GM18508 (cell line): ENCODE measurements around the gene CACNA1A.
"Not testable (repeated sequence)": the region's sequence is repeated elsewhere in the genome, so short reads cannot be mapped to it uniquely, and the experiment has no call there.

Experiments used
- ATAC-seq: cut with Tn5 transposase; IDR thresholded peaks from one replicate; pipeline ENCODE4 v1.9.1; 2021; ENCODE audit warnings: moderate number of reproducible peaks; ENCODE audit not compliant: insufficient read depth, unreplicated experiment

CACNA1A gene

DNA sequence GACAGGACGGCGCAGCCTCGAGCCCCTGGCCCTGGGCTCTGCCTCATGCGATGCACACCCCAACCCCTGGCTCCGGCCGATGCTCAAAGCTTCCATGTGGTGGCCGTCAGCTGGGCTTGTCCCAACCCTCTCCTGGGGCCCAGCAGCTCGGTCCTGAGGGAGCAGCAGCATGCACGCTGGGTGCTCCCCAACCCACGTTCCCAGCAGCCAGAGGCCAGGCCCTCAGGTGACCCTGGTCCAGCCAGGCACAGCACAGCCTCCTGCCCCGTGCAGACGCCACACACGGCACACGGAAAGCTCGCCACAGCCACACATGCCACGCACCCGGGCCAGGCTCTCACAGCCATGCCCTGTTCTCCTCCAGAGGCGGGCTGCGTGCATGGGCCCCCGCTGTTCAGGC is 295.3 kb downstream of the CACNA1A start:
- no peak for ATAC-seq

DNA sequence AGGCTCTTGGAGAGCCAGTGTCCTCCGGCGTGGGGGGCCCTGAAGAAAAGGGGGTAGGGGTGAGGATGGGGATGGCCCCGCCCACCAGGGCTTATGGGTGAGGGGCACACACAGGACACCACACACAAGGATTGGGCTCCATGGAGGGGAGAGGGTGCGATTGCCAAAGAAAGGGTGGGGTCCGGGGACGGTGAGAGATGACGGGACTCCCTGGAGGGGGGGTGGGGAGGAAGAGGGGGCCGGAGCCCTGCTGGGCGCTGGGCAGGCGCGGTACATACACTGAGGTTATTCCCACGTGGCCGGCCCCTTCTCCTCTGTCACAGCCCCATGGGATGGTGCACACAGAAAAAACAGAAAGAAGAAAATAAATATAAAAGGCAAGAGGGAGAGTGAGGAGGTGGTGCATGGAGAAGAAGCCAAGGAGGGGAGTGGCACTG is 295.9 kb downstream of the CACNA1A start:
- ATAC-seq, result no peak

DNA sequence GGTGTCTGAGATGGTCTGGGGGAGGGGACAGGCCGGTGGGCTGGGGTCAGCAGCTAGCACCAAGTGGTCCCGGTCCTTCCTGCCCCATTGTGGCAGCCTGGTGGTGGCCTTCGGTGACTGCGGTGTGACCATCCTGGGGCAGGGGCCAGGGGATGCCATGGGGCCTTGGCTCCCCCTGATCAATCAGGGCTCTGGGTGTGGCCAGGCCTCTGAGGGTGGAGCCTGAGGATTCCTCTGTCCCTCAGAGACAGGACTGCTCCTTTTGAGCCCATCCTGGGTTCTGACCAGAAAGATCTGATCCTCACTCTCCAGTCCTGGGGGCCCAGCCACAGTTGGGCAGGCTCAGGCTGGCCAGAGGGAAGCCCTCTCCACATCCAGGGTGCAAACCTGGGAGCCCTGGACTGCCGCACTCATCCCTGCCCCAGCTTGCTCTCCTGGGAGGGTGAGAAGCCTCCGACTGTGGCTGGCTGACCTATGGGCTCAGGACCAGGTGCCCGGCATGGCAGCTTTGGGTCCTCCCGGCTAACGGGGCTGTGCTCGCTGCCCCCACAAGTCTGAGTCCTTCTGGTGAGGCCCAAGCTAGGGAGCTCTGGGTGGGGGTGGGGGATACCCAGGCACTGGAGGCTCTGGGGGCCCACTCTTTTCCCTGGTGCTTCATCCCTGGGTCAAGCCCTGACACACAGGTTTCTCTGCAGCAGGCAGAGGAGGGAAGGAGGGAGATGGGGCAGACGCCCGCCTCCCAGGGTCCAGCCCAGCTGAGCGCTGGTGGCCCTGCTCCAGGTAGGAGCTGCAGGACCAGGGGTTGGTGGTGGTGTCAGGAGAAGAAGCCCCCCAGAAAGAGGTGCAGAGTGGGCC is 296.6 kb downstream of the CACNA1A start:
- no peak for ATAC-seq

DNA sequence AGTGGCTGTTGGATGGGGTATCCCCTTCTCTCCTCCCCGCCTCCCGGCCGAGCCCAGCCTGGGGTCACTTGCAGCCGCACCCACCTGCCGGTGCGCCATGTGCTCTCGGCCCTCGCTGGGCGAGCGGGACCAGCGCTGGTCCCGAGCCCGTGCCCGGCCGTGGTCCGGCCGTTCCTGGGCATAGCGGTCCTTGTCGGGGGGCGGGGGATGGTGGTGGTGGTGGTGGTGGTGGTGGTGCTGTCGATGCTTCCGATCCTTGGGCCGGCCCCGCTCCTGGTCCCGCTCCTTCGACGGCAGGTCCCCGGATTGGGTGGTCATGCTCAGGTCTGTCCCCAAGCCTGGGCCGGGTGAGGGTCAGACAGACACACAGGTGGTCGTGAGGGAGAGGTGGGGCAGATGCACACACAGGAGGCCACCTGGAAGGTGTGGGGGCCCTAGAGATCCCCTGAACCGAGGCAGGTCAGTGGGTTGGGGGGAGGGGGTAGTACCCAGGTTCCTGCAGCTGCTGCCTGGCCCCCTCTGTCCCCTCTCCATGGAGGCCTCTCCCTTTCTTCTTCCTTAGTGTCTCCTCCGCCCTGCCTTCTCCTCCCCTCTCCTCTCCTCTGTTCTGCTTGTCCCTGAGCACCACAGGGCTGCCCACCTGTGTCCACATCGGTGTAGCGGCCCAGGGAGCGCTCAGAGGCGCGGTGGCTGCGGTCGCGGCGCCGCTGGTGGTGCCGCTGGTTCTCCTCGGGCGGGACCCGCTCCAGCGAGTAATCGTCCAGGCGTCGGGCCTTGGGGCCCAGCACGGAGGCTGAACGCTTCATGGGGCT is 297.4 kb downstream of the CACNA1A start:
- ATAC-seq, result no peak

DNA sequence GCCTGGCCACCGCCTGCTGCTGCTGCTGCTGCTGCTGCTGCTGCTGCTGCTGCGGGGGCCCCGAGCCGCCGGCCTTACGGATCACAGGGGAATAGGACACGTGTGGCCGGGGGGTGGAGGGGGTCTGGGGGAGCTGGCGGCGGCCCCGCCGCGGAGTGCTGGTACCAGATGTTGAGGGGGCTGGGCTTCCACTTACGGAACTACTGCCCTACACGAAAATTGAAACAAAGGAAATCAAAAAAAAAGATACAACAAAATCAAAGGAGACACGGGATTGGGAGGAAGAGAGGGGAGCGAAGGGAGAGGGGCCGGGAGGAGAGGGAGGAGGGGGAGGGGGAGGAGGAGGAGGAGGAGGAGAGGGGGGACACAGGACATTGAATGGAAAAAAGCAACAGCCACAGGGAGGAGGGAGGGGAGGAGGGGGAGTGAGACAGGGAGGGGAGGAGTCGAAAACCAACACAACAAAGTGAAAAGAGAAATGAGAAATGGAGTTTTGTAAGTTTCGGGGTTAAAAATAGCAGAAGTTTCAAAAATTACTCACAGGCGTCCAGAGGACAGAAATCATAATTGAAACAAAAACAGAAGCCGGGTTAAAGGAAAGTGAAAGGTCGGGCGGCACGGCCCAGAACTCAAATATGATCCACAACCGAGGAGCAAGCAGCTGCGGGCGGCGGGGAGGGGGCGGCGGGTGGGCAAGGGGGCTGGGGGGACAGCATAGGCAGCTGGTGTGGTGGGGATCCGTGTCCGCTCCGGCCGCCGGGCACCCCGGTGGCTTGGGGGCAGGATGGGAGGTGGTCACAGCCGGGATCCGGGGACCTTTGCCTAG is 298.2 kb downstream of the CACNA1A start:
- ATAC-seq, result peak; percentile 52

DNA sequence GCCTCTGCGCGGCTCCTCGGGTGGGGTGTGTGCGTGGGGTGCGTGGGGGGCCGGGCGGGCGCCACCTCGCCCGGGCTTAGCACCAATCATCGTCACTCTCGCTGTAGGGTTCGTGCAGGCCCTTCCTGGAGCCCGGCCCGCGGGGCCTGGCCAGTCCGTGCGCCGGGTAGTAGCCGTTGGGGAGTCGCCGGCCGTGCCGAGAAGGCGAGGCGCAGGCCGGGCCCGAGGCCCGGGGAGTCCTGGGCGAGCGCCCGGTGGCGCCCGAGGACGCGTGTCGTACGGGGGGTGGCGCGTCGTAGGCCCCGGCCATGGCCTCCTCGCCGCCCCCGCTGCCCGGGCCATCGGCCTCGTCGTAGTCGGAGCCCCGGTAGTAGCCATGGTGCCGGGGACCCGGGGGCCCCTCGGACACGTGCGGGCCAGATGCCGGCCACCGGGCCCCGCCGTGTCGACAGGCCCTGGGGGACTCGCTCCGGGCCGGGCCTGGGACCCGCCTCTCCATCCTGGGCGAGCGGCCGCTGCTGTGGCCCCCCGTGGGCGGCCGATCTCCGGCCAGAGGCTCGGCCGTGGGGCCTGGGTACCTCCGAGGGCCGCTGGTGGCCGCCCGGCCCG is 298.9 kb downstream of the CACNA1A start:
- ATAC-seq, result no peak

DNA sequence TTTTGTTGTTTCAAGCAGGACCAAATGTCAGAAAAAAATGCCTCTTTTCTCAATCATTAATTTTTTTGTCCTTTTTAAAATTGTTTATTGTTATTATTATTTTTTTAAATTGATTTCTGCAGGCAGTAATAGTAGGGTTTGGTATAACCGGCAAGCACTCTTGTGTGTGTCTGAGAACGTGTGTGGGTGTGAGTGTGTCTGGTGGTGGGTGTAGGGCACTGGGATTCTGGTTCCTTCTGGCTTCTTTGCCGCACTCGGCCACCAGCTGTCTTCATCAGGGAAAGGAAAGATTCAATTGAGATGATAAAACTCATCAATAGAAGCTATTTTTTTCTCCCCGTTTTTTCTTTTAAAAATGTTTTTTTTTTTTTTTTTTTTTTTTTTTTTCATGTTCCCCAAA is 299.7 kb downstream of the CACNA1A start:
- no peak for ATAC-seq

DNA sequence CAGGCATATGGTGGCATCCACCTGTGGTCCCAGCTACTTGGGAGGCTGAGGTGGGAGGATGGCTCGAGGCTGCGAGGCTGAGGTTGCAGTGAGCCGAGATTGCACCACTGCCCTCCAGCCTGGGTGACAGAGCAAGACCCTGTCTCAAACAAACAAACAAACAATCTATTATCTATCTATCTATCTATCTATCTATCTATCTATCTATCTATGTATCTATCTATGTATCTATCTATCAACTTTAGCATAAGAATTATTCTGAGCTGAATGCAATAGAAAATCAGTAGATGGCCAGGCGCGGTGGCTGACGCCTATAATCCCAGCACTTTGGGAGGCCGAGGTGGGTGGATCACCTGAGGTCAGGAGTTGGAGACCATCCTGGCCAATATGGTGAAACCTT is 304.2 kb downstream of the CACNA1A start:
- not testable (repeated sequence) for ATAC-seq

DNA sequence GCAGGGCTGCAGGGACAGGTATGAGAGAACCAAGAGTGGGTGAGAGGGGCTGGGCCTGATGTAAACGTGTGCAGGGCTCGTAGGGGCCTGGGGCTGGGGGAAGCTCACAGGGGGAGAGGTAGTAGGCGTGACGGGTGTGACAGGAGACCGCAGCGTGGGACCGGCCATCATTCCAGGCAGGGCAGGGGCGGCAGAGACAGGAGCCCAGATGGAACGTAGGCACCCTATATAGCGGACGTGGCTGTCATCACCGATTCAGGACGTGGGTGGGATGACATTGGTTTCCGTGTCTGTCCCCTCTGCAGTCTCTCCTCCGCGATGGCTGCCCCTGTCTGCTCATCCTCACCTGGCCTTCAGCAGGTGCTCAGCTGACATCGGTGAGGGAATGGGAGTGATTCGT is 307.6 kb downstream of the CACNA1A start:
- no peak for ATAC-seq

DNA sequence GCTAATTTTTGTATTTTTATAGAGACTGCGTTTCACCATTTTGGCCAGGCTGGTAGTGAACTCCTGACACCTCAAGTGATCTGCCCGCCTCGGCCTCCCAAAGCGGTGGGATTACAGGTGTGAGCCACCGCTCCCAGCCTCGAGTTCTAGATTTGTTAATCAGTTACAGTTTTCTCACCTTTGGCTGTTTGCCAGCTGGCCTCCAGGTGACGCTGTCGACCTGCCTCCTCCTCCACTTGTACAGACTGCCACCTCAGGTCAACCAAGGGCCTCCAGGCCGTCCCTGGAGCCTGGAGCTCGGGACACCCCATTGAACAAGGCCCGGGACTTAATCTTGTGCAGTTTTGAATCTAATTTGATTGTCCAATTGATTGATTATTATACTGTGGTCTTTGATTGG is 310.6 kb downstream of the CACNA1A start:
- no peak for ATAC-seq

DNA sequence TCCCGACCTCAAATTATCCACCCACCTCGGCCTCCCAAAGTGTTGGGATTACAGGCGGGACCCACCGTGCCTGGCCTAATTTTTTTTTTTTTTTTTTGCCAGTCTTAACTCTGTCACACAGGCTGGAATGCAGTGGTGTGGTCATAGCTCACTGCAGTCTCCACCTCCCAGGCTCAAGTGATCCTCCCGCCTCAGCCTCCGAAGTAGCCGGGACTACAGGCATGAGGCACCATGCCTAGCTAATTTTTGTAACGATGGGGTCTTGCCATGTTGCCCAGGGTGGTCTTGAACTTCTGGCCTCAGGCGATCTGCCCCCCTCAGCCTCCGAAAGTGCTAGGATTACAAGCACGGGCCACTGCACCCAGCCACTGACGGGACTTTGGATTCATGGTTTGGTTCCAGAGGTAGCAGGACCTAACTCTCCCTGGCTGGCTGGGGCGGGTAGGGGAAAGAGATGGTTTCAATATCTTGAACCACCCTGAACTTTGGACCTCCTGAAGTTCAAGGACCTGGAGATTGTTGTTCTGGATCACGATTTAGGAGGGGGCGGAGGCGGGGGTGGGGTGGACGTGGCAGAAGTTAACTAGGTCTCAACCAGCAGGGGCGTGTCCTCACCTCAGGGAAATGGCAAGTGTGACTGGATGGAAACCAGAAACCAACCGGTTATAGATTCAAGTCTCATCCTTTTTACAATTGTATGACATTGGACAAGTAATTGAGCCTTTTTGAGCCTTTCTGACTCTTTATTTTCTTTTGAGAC is 315.3 kb downstream of the CACNA1A start:
- no peak for ATAC-seq

DNA sequence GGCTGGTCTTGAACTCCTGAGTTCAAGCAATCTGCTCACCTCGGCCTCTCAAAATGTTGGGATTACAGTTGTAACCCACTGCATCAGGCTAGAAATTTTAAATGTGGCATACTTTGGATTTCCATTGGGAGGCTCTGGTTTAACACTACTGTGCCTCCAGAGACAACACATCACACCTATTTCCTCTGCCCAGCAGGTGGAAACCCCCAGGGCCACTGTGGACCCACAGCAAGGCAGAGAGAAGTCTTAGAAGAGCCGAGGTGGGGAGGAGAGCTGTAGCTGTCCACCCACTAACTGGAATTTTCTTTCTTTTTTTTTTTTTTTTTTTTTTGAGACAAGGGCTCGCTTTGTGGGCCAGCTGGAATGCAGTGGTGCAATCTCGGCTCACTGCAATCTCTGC is 316.7 kb downstream of the CACNA1A start:
- no peak for ATAC-seq

DNA sequence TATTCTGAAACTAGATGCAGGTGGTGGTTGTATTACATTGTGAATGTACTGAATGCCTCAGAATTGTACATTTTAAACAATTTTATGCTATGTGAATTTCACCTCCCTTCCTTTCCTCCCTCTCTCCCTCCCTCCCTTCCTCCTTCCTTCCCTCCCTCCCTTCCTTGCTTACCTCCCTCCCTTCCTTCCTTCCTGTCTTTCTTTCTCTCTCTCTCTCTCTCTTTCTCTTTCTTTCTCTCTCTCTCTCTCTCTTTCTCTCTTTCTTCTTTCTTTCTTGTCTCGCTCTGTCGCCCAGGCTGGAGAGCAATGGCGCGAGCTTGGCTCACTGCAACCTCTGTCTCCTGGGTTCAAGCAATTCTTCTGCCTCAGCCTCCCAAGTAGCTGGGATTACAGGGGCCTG is 318.9 kb downstream of the CACNA1A start:
- ATAC-seq, result no peak

DNA sequence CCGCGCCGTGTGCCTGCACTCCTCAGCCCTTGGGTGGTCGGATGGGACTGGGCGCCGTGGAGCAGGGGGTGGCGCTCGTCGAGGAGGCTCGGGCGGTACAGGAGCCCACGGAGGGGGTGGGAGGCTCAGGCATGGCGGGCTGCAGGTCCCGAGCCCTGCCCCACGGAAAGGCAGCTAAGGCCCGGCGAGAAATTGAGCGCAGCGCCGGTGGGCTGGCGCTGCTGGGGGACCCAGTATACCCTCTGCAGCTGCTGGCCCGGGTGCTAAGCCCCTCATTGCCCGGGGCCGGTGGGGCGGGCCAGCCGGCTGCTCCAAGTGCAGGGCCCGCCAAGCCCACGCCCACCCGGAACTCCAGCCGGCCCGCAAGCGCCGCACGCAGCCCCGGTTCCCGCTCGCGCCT is 319.6 kb downstream of the CACNA1A start:
- ATAC-seq, result not testable (repeated sequence)

DNA sequence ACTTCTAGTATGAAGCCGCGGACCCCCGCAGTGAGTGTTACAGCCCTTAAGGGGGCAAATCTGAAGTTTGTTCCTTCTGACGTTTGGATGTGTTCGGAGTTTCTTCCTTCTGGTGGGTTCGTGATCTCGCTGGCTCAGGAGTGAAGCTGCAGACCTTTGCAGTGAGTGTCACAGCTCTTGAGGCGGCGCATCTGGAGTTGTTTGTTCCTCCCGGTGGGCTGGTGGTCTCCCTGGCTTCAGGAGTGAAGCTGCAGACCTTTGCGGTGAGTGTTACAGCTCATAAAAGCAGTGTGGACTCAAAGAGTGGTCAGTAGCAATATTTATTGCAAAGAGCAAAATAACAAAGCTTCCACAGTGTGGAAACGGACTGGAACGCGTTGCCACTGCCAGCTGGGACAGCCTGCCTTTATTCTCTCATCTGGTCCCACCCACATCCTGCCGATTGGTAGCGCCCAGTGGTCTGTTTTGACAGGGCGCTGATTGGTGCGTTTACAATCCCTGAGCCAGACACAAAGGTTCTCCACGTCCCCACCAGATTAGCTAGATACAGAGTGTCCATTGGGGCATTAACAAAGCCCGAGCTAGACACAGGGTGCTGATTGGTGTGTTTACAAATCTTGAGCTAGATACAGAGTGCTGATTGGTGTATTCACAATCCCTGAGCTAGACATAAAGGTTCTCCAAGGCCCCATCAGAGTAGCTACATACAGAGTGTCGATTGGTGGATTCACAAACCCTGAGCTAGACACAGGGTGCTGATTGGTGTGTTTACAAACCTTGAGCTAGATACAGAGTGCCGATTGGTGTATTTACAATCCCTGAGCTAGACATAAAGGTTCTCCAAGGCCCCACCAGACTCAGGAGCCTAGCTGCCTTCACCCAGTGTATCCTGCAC is 320.3 kb downstream of the CACNA1A start:
- not testable (repeated sequence) for ATAC-seq

DNA sequence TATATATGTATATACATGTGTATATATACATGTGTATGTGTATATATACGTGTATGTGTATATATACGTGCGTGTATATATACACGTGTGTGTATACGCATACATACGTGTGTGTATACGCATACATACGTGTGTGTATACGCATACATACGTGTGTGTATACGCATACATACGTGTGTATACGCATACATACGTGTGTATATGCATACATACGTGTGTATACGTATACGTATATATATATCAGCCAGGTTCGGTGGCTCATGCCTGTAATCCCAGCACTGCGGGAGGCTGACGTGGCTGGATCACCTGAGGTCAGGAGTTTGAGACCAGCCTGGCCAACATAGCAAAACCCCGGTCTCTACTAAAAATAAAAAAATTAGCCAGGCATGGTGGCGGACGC is 321.4 kb downstream of the CACNA1A start:
- ATAC-seq, result not testable (repeated sequence)

DNA sequence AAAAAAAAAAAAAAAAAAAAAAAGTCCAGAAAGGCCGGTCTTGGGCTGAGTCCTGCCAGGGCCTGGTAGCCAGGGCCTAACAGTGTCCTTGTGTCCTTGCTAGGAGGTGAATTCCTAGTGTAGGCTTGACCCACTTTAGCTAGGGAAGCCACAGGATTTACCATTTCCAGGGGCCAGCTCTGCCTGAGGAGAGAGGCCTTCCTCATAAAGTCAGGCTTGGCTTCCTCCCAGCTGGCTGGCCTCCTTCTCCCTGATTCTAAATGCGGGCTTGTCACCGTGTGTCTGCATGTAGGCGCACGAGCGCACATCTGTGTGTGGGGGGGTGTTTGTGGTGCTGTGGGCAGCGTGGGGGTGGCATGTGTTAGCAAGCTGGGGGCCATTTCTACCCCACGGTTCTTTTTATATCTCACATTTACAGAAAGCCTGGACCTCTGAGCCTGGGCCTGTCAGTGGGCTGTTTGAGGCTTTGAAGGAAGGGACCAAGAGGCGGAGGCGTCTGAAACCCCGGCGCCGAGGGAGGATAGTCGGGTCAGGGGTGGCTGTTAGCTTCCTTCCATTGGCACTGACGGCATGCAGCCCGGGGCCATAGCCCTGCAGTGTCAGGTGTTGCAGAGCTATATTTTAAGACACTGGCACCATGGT is 324.4 kb downstream of the CACNA1A start:
- ATAC-seq, result no peak

DNA sequence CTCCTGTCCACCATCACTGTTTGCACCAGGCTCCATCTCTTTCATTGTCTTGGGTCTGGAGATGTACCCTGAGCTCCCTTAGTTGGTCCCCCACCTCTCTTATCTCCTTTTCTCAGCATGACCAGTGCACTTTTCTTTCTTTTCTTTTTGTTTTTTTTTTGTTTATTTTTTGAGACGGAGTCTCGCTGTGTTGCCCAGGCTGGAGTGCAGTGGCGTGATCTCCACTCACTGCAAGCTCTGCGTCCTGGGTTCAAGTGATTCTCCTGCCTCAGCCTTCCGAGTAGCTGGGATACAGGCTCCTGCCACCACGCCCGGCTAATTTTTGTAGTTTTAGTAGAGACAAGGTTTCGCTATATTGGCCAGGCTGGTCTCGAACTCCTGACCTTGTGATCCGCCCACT is 328.0 kb downstream of the CACNA1A start:
- ATAC-seq, result not testable (repeated sequence)
